Vagina (tissue), 2 donors: Measurements from ENCODE around the gene CYREN. TPM values are rescaled to one million over a fixed set of nuclear protein-coding genes. Genes with fewer than 3 reads are reported as not detected.
A peak's percentile ranks its signal among the peaks of the same experiment; 100 is the strongest.

Experiments
- DNase-seq, 2 donors: peaks; one replicate each; pipeline ENCODE4 v3.0.0-alpha.2; 2017; ENCODE audit errors: extremely low spot score in 2 of 2
- H3K27ac ChIP-seq: fragments of 200-600 bp; sonication (generic); one replicate; pipeline ENCODE4 v1.5.1; 2019
- H3K27me3 ChIP-seq: fragments of 200-600 bp; sonication (generic); one replicate; pipeline ENCODE4 v1.5.1; 2019
- H3K36me3 ChIP-seq, 2 donors: fragments of 200-600 bp; sonication (generic); one replicate each; pipeline ENCODE4 v1.5.1; 2017 to 2019
- H3K4me1 ChIP-seq: fragments of 200-600 bp; sonication (generic); one replicate; pipeline ENCODE4 v1.5.1; 2019
- H3K4me3 ChIP-seq, 2 donors: fragments of 200-600 bp; sonication (generic); 1 replicate in 1 of 2; 2 replicates in 1 of 2; pipeline ENCODE4 v1.5.1; 2016 to 2019
- H3K9me3 ChIP-seq: fragments of 200-600 bp; sonication (generic); one replicate; pipeline ENCODE4 v1.5.1; 2019
- POLR2A ChIP-seq, 2 donors: fragments of 450-650 bp; IDR thresholded peaks; one replicate each; pipeline ENCODE4 v1.6.1; 2017; ENCODE audit warnings: antibody characterized with exemption in 2 of 2, mild to moderate bottlenecking in 2 of 2, moderate library complexity in 2 of 2
- POLR2AphosphoS5 ChIP-seq, 2 donors: sonication (generic); formaldehyde crosslinking; IDR thresholded peaks; one replicate each; pipeline ENCODE4 v1.9.0; 2017; ENCODE audit warnings: antibody characterized with exemption in 2 of 2, mild to moderate bottlenecking in 2 of 2, low read depth in 1 of 2; ENCODE audit not compliant: insufficient read depth in 1 of 2
- intact Hi-C: fragments of 100-400 bp; cut with DNase I; formaldehyde crosslinking; loops from one replicate; pipeline ENCODE4 v1.15.1; 2023
- total RNA-seq: library from RNA; depleted of rRNA; stranded (reverse); fragments of >200 nt; gene quantifications from one replicate; pipeline ENCODE4 v1.2.3, GENCODE V29; 2016
- TF ChIP-seq, protein P1 (sequence below), 3 experiments: fragments of 450-650 bp in 2 of 3; fragments of 200-600 bp in 1 of 3; sonication (generic) in 1 of 3; IDR thresholded peaks; one replicate each; pipeline ENCODE4 v1.5.1; 2017 to 2019; ENCODE audit warnings: antibody characterized with exemption in 3 of 3, mild to moderate bottlenecking in 2 of 3, moderate library complexity in 2 of 3

CYREN gene
- total RNA-seq, 1 donor from 2014 or later, result 33.4 TPM

DNA sequence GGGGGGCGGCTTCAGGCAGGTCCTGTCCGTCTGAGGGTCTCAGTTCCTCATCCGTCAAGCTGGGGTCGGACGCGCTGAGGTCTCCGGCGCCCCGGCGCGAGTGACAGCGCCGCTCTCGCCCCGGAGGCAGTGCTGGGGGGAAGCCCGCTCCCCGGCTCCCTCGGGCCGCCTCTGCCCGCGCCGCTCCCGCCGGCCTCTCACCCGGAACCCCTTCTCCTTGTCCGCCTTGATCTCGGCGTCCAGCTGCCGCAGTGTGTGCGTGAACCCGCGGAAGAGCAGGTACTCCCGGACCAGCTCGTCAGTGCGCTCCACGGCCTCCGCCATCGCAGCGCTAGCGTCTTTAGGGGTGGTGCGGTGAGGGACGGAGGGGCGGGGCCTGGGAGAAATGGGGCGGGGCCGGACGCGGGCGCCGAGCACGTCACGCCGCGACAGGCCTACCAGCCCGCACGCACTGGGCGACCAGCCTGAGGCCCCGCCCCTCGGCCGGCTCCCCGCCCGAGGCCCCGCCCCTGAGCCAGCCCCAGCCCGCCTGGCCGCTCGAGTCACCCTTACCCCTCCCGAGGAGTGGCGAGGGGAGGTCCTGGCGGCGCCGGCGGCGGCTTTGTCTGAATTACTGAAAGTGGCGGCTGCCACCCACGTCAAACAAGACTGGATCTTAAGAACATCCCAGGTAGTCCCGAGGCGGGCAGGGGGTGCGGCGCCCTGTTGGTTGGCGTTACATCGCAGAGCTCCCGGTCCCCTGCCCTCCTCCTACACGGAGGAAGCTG is 40.9 kb upstream of the CYREN start, which contains the start of gene WDR91:
Gene WDR91 (minus strand): TSS at position 348 of the 767 bp plus-strand sequence. CDS start 24 bp downstream, at position 324.
- H3K27me3 ChIP-seq, result no peaks in the 10 kb centered on the region
- H3K4me3 ChIP-seq, result peak within 1 kb of the TSS; percentile 85 to 100
- peak; percentile 24 to 80 for TF ChIP-seq POLR2A (IDR thresholded peaks at IDR 0.05)
- TF ChIP-seq, protein P1, sequence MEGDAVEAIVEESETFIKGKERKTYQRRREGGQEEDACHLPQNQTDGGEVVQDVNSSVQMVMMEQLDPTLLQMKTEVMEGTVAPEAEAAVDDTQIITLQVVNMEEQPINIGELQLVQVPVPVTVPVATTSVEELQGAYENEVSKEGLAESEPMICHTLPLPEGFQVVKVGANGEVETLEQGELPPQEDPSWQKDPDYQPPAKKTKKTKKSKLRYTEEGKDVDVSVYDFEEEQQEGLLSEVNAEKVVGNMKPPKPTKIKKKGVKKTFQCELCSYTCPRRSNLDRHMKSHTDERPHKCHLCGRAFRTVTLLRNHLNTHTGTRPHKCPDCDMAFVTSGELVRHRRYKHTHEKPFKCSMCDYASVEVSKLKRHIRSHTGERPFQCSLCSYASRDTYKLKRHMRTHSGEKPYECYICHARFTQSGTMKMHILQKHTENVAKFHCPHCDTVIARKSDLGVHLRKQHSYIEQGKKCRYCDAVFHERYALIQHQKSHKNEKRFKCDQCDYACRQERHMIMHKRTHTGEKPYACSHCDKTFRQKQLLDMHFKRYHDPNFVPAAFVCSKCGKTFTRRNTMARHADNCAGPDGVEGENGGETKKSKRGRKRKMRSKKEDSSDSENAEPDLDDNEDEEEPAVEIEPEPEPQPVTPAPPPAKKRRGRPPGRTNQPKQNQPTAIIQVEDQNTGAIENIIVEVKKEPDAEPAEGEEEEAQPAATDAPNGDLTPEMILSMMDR (IDR thresholded peaks at IDR 0.05), result no peak
- TF ChIP-seq POLR2AphosphoS5 (IDR thresholded peaks at IDR 0.05; ENCODE audit: insufficient read depth in 1 of 2, low read depth in 1 of 2), result peak; percentile 46 to 89
- H3K27ac ChIP-seq, result peak within 1 kb of the TSS; percentile 92
- no peaks in the 10 kb centered on the region for H3K36me3 ChIP-seq
- intact Hi-C loops, result no loop called here
- H3K4me1 ChIP-seq, result peaks cover 38% of the 10 kb centered on the region
- no peaks in the 10 kb centered on the region for H3K9me3 ChIP-seq
- peak in 1 of 2 donors; percentile 97 for DNase-seq

DNA sequence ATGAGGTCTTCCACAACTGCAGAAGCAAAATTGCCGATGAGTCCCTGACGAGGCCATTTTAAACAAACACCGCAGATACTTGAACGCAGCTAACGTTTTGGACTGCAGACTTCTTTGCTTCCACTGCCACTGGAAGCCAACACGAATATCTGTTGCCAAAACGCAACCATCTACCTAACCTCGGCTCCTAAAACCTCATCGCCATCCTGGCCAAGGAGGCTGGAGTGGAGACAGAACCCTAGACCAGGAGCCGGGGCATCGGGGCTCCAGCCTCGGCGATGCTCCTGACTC is 40.3 kb upstream of the CYREN start:
- H3K36me3 ChIP-seq, result no peaks in the 10 kb centered on the region
- H3K4me3 ChIP-seq, result peak overlapping the region; percentile 85 to 100
- H3K27ac ChIP-seq, result peak overlapping the region; percentile 92
- TF ChIP-seq, protein P1 (IDR thresholded peaks at IDR 0.05), result no peak
- TF ChIP-seq POLR2AphosphoS5 (IDR thresholded peaks at IDR 0.05; ENCODE audit: insufficient read depth in 1 of 2, low read depth in 1 of 2) (no peak), POLR2A (IDR thresholded peaks at IDR 0.05) (no peak)
- H3K27me3 ChIP-seq, result no peaks in the 10 kb centered on the region
- intact Hi-C loops, result no loop called here
- DNase-seq, result peak in 1 of 2 donors; percentile 90
- H3K9me3 ChIP-seq, result no peaks in the 10 kb centered on the region
- peaks cover 38% of the 10 kb centered on the region for H3K4me1 ChIP-seq

DNA sequence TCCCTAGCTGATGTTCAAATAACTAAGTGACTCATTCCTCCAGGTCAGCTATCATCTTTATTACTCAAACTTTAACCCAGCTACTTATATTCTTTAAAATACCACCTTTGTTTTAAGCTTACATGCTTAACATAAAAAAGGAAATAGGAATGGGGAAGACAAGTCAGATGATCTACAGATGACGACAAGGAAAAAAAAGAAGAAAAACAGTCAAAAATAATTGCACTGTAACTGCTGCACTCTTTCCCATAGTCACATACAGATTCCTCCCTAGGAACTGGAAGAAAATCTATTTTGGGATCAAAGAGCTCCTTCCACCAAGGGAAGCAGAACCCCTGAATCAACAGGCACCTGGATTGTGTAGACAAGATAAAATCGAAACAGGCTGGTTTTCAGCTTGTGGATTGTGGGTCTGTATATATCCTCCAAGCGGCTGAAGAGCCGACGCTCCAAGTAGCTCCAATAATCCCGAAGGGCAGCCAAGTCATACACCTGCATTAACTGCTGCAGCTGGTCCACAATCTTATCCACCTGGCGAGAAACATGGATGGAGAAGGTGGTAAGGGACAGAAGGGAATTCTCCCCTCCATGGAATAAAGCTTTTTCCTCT is 38.8 kb upstream of the CYREN start:
- peak in 1 of 2 donors; percentile 69 for DNase-seq
- Histone ChIP-seq H3K27ac (no peak overlapping the region), H3K9me3 (no peaks in the 10 kb centered on the region), H3K4me1 (peaks cover 42% of the 10 kb centered on the region), H3K27me3 (no peaks in the 10 kb centered on the region), H3K4me3 (no peak overlapping the region), H3K36me3 (no peaks in the 10 kb centered on the region)
- TF ChIP-seq POLR2A (IDR thresholded peaks at IDR 0.05) (no peak), POLR2AphosphoS5 (IDR thresholded peaks at IDR 0.05; ENCODE audit: insufficient read depth in 1 of 2, low read depth in 1 of 2) (no peak)
- TF ChIP-seq, protein P1 (IDR thresholded peaks at IDR 0.05), result no peak
- intact Hi-C loops, result no loop called here

DNA sequence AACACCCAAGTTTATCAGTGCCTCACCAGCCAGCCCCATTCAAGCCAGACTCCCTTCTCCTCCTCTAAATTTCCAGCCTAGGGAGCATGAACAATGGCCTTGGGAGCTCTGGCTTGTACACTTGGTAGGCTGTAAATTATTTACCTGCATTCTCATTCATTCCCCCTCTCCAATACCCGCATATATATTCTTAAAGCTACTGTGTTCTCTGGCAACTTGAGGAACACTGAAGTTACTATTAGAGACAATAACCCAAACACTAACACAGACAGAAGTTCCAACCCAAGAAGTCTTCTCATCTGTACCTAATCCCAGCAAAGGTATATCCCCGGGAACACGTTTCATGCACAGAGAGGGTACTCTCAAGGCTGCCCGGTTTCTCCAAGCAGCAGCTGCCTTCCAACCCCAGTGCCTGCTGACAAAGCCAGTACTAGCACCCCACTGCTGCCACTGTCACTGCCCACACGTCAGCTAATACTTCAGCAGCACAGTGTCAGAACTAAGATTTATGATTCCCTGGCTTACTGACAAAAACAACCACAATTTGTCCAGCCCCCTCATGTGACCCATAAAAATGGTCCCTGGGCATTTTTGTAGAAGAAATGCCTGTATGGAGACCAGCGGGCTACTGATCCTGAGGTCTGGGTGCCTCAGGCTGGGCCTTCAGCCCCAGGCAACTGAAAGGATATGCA is 37.7 kb upstream of the CYREN start:
- H3K4me3 ChIP-seq, result no peak overlapping the region
- intact Hi-C loops, result no loop called here
- peaks cover 48% of the 10 kb centered on the region for H3K4me1 ChIP-seq
- TF ChIP-seq POLR2AphosphoS5 (IDR thresholded peaks at IDR 0.05; ENCODE audit: insufficient read depth in 1 of 2, low read depth in 1 of 2), result no peak
- TF ChIP-seq, protein P1 (IDR thresholded peaks at IDR 0.05), result no peak
- no peak for TF ChIP-seq POLR2A (IDR thresholded peaks at IDR 0.05)
- no peaks in the 10 kb centered on the region for H3K36me3 ChIP-seq
- H3K27ac ChIP-seq, result no peak overlapping the region
- DNase-seq, result peak in 1 of 2 donors; percentile 37
- no peaks in the 10 kb centered on the region for H3K27me3 ChIP-seq
- no peaks in the 10 kb centered on the region for H3K9me3 ChIP-seq
